ENCODE measurements around the gene HILPDA.
"Not testable (repeated sequence)": the region's sequence is repeated elsewhere in the genome, so short reads cannot be mapped to it uniquely, and the experiment has no call there.

GRCh38 chr7:128476402-128477335 lies 21.0 kb downstream of the HILPDA start, which contains the start of gene METTL2B:
- TF ChIP-seq EZH2 (IDR thresholded peaks at IDR 0.05; ENCODE audit: insufficient read depth, poor library complexity, severe bottlenecking); EZH2phosphoT487 (IDR thresholded peaks at IDR 0.05; ENCODE audit: insufficient read depth, low read depth): not testable (repeated sequence)
